GM18907 (cell line): ENCODE measurements around the gene MYO1C.

Experiments used
- ATAC-seq: cut with Tn5 transposase; IDR thresholded peaks from one replicate; pipeline ENCODE4 v1.9.1; 2021; ENCODE audit warnings: mild to moderate bottlenecking, moderate library complexity; ENCODE audit not compliant: unreplicated experiment

MYO1C gene

DNA sequence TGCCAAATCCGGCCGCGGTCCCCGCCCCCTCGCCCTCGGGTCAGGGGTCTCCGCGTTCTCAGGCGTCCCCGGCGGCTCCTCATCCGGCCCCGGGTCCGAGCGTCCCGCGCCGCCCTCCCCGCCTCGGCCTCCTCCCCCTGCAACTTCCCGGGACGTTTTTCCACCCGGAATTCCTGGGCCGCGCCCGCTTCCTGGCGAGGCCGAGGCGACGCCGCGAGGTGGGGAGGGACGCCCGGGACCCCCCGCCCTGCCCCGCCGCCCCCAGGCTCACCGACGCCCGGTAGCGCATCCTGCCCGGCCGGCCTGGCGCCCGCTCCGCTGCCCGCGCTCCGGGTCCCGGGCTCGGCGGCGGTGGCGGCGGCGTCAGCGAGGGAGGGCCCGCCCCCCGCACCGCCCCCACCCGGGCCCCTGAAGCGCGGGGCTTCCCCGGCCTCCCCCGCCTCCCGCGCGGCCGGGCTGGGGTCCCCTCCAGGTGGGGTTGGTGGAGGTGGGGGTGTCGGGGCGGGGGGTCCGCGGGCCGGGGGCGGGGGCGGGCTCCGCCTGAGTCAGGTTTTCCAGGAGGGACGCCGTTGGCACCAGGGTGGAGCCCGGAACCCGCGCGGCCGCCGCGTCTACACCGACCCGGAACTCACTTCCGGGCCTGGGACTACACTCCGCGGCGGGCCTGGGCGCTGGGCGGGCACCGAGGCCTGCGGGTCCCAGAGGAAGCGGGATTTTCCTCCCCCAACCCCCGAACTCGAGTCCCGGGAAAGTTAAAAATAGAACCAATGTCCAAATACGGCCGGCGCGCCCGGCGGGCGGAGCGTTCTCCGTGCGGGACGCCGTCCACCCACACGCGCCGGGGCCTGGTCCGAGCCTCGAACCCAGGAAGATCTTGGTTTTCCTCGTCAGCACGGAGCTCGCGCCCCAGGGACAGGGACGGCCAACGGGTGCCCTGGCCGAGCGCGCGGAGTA, 6.8 kb downstream of the MYO1C start:
- ATAC-seq: peak; percentile 27

DNA sequence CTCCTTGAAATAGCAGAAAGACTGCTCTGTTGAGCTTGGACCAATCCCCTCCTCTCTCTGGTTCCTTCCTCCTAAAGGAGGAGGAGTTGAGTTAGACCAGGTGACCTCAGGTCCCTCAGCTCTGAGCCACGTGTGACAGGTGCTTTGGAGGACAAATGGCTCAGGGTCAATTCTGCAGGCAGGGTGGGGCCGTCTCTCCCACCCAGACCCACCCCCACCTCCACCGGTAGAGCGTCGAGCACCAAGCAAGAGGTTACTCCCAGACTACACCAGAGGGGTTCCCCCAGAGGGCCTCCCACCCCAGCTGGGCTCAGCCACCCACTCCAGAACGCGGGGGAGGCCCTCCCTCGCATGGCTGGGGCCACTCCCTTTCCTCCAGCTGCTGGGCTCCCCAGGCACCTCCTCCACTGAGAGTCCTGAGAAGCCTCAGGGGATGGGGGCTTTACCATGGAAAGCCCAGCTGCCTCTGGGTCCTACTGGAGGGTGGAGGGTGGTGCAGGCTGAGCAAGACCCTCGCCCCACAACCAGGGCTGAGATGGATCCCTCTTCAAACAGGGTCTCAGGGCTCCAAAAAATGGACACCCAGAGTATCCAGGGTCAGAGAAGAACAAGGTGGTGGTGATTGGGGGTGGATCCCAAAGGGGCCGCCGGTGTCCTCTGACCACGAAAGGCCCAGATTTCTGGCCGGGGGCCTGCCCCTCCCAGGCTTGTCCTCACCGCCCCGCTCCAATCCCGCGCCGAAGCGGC, 7.6 kb downstream of the MYO1C start:
- ATAC-seq: peak; percentile 44

DNA sequence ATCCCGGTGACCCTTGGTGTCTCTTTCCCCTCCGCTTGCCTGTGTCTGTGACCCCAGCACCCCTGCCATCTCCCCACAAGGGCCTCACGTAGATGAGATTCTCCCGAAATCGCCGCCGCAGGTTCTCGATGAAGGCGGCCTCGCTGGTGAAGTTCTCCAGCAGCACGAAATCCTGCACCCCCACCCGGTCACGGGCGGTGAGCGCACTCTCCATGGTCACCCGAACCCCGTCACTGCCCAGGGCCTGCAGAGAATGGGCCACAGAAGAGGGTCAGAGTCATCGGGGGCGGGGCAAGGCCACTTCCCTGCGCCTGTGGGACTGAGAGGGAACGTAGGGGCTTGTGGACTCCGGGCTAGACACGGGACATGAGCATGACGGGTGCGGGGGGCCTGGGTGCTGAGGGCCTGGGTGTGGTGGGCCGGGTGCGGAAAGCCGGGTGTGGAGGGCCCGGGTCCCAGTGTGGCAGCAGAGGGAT, 8.4 kb downstream of the MYO1C start:
- no peak for ATAC-seq

DNA sequence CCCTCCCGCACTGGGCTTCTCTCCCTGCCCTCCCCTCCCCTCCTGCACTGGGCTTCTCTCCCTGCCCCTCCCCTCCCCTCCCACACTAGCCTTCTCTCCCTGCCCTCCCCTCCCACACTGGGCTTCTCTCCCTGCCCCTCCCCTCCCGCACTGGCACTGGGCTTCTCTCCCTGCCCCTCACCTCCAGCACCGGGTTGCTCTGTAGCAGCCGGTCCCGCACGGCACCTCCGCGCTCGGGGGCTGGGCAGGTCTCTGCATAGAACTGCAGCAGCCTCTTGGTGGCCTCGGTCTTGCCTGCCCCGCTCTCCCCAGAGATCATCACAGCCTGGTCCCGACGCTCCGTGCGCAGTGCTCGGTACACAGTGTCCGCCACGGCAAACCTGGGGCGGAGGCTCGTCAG, 9.8 kb downstream of the MYO1C start:
- no peak for ATAC-seq

DNA sequence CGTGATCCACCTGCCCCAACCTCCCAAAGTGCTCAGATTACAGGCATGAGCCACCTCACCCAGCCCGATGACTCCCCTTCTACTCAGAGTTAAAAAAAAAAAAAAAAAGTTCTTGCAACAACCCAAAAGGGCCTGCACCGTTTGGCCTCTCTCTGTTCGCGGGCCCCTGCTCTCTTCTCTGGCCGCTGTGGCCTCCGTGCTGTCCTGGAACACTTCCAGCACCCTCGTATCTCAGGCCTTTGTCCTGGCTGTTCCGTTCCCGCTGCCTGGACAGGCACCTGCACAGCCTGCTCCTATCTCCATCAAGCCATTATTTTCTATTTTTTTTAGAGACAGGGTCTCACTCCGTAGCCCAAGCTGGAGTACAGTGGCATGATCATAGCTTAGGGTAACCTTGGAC, 10.8 kb downstream of the MYO1C start:
- ATAC-seq: no peak

DNA sequence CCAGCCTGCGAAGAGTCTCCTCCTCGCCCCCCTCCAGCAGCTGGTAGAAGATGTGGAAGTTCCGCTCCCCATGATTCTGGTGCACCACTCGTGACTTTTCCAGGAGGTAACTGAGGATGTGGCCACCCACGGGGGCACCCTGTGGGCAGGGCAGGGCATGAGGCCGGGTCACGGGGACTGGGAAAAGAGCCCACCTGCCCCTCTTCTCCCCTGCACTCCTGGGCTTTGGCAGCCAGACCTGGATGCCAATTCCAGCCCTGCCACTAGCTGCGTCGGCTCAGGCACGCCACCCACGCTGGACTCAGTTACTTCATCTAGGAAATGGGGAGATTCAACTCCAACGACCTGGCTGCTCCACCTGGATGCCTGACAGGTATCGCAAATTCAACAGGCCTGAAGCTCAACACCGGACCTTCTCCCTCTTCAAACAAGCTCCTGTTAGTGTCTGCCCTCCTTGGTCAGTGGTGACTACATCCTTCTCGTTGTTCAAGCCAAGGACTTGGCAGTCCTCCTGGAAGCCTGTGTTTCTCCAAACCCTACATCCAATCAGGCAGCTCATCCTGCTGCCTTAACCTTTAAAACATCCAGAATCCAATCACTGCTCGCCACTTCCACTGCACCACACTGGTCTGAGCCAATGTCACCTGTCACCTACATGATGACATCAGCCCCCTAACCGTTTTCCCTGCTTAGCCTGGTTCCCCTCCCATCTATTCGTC, 11.6 kb downstream of the MYO1C start:
- ATAC-seq: no peak

DNA sequence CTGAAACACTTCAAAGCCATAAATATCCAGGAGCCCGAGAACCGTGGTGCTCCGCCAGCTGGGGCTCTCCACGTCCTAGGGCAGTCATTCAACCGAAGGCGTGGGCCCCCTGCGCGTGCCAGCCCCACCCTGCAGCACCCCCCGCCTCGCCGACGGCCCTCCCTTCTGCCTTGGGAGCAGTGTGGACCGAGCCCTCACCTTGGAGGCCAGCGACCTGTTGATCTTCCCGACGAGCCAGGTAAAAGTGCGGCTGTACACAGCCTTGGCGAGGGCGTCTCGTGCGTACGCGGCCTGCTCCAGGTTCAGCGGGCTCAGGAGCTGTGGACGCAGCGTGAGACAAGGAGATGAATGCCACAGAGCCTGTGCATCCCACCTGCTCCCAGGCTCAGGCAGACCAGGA, 14.1 kb downstream of the MYO1C start:
- ATAC-seq: no peak

DNA sequence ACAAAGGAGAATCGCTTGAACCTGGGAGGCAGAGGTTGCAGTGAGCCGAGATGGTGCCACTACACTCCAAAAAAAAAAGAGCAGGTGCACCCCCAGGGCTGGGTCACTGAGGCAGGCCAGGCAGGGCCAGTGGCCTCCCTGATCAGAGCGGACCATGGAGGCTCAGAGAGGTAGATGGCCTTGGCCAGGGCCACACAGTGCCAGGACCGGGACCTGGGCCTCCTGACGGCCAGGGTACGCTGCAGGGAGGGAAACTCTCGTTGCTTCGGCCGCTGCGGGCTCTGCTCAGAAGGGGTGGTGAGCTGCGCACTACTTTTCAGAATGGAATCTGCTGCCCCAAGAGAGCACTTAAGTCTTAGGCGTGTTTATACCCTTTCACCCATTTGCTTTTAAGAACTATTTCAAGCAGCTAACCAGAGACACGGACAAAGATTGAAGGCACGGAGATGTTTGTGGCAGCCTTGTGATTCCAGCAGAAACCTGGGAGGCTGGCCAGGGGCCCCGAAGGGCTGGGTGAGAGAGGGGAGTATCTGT, 17.1 kb downstream of the MYO1C start:
- ATAC-seq: no peak

DNA sequence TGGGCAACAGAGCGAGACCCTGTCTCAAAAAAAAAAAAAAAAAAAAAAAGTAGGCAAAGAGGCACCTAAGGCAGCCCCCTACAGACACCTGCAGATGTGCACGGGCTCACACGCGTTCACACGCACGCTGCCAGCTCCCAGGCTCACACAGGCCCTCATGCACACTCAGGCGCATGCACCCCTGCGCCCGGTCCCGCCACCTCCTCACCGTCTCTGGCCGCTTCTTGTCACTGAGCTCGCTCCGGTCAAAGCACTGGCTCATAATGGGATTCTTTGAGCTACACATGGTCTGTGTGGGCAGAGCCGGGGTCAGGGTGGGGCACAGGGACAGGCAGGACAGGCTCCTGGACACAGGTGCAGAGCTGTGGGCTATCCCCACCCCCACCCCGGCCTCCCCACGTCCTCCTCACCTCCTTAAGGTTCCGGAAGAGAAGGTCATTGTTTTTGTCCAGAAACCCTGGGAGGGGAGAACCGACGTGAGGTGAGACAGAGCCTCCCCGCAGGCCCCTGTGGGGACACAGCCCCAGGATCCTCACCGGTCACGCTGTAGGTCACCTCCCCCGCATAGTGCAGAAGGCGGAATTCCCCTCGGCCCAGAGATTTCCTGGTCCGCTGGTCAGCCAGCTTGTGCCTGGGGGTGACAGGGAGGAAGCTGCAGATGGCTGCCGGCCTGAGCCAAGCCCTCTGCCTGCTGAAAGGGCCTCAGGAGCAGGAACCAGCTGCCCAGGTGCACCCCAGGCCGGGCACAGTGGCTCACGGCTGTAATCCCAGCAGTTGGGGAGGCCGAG, 17.9 kb downstream of the MYO1C start:
- ATAC-seq: peak; percentile 52

DNA sequence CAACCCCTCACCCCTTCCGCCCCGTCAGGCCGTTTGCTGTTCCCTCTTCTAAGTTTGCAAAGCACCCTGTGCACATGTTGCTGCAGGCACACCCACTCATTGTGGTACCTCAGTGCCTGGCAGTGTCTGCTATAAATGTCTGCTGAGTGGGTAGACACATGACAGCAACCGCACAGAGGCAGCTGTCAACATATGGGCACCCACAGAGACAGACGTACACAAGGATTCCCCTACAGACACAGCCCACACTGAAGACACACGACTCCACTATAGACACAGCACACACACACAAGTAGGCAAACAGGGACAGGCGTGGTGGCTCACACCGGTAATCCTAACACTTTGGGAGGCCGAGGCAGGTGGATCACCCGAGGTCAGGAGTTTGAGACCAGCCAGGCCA, 18.6 kb downstream of the MYO1C start:
- no peak for ATAC-seq

DNA sequence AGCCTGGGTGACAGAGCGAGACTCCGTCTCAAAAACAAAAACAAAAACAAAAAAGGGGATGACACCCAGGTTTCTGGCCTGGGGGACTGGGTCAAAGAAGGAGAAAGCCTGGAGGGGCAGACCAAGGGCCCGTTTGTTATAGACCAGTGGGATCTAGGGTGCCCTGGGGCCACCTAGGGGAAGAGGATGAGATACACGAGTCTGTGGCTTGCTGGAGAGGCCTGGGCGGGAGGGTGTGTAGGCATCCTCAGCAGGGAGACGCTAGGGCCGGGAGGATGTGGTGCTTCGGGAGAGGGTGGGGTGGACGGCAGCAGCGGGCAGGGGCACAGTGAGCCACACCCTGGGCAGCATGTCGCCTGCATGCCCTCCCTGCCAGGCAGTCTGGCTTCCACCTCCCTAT, 19.3 kb downstream of the MYO1C start:
- no peak for ATAC-seq

DNA sequence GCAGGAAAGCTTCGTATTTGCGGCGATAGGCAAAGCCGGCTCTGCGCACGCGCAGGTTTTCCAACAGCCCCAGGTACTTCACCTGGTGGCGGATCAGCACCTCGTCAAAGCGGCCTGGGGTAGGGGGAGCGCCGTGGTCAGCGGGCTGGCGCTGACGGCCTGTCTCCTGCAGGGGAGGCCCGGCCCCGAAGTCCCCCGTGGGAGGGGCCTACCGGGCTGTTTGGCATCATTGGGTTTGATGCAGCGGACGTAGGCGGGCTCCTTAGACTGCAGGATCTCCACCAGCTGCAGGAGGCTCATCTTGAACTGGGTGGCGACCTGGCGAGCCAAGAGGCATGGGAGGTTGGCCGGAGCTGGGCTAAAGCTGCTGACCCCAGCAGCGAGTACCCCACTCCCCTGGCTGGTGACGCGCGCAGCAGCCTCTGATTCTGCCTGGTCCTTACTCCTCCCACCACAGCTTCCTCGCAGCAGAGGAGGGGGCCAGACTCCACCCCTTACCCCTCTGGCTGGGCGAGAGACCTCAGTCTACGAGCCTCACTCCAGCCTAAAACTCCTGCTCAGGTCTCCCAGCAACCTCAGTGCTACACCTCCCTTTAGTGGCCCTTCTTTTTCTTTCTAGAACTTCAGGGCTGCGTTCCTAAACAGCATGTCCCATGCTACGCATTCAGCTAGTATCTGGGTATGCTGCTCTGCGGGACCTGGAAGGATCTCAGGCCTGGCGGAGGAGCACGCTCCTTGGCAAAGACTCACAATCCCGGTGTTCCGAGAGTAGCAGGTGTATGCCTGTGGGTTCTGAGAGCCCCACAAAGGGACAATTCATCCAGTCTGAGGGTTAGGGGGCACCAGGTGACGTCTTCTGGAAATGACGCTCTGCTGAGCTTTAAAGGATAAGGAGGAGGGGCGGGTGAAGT, 20.3 kb downstream of the MYO1C start:
- ATAC-seq: no peak

DNA sequence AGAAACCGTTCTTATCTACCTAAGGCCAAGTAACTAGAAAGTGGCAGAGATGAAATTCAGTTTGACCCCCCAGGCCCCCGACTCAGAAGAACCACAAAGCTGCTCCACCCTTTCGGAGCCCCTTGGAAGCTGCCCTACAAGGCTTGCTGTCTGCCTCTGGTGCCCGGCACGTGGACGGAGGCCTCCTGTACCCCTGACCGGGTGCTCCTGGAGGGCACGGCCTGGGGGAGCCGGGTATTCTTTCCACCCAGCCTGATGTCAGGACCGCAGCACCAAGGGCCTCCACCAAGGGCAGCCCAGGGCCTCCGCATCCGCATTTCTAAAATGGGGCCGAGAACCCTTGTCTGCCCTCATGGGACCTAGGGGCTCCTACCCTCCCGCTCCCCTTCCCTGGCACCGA, 21.0 kb downstream of the MYO1C start:
- ATAC-seq: no peak

DNA sequence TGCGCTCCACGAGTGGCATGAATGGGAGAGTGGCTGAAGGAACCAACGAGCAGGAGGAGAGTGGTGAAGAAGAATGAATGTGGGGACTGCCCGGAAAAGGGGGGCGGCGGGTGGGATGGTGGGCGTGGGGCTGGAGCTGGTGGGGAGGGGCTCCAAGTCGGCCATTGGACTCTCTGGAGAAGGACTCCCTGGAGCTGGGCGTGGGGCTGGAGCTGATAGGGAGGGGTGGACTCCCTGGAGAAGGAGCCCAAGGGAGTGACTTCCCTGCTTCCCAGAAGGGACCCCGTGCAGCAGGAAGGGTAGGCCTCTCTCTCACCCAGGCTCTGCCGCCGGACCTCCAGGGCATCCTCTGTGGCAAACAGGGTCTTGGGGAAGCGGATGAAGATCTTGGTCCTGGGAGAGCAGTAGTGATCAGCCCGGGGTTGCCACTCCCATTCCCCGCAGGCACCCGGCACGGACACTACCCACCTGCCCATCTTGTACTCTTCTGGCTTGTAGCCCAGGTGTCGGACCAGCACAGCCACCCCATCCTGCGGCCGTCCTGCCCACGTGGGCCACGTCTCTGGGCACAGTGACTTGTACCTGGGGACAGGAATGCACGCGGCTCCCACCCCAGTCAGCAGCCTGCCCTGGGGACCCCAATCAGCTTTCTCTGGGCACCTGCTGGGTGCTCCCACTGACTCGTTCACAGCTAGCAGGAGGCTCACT, 21.6 kb downstream of the MYO1C start:
- no peak for ATAC-seq

DNA sequence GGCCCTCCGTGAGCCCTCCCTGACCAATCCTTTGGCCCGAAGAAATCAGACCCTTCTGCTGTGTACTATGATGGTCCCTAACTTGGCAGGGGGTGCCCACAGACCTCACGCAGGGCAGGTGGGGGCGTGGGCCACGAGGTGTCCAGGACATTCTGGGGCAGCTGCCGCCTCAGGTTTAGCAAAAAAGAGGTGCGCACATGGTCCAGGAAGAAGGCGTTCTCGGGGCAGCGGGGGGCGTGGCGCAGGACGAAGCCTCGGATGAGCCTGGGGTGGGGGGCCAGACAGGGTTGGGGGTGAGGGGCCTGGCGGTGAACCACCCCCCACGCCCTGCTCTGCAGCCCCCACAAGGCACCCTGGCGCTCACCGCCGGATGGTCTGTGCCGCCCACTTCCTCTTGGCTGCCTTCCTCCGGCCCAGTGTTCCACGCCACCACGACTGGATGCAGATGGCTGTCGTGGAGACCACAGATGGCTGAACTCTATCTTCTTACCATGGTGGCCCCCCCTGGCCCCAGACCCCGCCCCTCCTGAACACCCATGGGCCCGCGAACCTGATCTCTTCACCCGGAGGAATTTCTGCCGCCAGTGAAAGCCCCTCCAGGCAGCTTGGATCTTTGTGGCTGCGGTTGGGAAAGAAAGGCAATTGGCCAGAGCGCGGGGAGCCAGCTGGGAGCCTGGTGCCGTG, 22.3 kb downstream of the MYO1C start:
- no peak for ATAC-seq

DNA sequence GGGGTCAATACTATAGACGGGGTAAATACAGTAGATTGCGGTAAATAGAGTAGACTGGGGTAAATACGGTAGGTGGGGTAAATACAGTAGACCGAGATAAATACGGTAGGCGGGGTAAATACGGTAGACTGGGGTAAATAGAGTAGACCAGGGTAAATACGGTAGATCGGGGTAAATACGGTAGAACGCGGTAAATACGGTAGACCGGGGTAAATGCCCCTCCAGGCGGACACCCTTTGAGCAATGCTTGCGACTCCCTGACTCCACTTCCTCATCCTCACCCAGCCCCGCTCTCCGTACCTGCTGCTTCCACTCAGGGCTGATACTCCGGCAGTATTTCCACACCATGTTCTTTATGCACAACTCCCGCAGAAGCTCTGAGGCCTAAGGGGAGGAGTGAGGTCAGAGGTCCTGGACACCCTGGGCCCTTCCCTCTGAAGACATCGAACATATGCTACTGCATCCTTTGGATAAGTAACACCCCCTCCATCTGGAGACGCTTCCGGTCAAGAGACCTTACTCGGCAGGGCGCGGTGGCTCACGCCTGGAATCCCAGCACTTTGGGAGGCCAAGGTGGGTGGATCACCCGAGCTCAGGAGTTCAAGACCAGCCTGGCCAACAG, 23.1 kb downstream of the MYO1C start:
- no peak for ATAC-seq

DNA sequence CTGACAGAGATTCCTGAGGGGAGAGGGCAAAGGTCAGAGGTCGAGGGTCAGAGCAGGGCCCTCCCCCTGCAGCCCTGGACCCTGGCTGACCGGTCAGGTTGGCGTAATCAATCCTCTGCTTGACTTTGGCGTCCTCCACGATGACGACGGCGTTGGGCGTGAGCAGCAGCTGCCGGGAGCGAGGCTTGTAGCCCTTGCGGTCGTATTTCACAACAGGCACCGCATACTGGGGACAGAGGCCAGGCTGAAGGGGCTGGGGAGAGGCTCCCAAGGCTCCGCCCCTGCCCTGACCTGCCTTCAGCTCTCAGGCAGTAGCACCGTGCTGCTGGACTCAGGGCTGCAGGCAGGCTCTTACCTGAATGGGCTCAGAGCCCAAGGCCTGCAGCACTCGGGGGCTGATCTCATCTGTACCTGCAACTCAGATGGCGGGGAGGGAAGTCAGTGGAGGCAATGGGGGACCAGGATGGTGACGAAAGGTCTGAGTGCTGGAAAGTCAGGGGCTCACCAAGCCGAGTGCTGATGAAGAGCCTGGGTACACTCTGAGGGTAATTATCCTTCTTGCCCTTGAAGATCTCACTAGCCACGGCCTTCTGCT, 24.5 kb downstream of the MYO1C start:
- no peak for ATAC-seq
